Activated CD4-positive, alpha-beta T cell treated with anti-CD3 and anti-CD28 coated beads for 36 hours (primary cell): ENCODE results near the gene TCF12. TPM values are rescaled to one million over a fixed set of nuclear protein-coding genes. Genes with fewer than 3 reads are reported as not detected.

ENCODE experiments used
- ATAC-seq: fragments of 200-7000 bp; cut with Tn5 transposase; one replicate; pipeline ENCODE4 v1.10.0; 2021; ENCODE audit warnings: mild to moderate bottlenecking, moderate library complexity
- CTCF ChIA-PET: fragments of 350-600 bp; sonication (Branson Sonifier 250); formaldehyde crosslinking; loops from one replicate; lab custom pipeline; 2021; ENCODE audit warnings: antibody characterized with exemption; lab: Charles Lee
- POLR2A ChIA-PET: fragments of 350-600 bp; sonication (Branson Sonifier 250); formaldehyde crosslinking; loops from one replicate; lab custom pipeline; 2021; ENCODE audit warnings: antibody characterized with exemption, inconsistent platforms; lab: Charles Lee
- DNase-seq: peaks from one replicate; pipeline ENCODE4 v3.0.0-alpha.2; 2020
- H3K27ac Mint-ChIP-seq: one replicate; pipeline ENCODE4 v1.8.0; 2021; ENCODE audit warnings: mixed read lengths
- H3K27me3 Mint-ChIP-seq: one replicate; pipeline ENCODE4 v1.8.0; 2021; ENCODE audit warnings: mixed read lengths
- H3K36me3 Mint-ChIP-seq: one replicate; pipeline ENCODE4 v1.8.0; 2021; ENCODE audit warnings: low read depth, mixed read lengths
- H3K4me1 Mint-ChIP-seq: one replicate; pipeline ENCODE4 v1.8.0; 2021; ENCODE audit warnings: mixed read lengths
- H3K4me3 Mint-ChIP-seq: one replicate; pipeline ENCODE4 v1.8.0; 2021; ENCODE audit warnings: mild to moderate bottlenecking, moderate library complexity, mixed read lengths
- H3K9me3 Mint-ChIP-seq: one replicate; pipeline ENCODE4 v1.8.0; 2021; ENCODE audit warnings: low read depth, mixed read lengths
- intact Hi-C, 2 experiments: fragments of 100-400 bp; cut with DNase I in 1 of 2; cut with micrococcal nuclease in 1 of 2; formaldehyde crosslinking; loops; one replicate each; pipeline versions ENCODE4 v1.14.2 to v1.15.1; 2022 to 2024; cut with DNase I, micrococcal nuclease
- total RNA-seq, 2 experiments: library from RNA; stranded (reverse); gene quantifications; one replicate each; pipeline ENCODE4 v1.2.3, GENCODE V29; 2021

TCF12 gene
- total RNA-seq, 2 experiments from 2014 or later = 61.1 to 74.9 TPM

GRCh38 chr15:57235186-57235585 lies 316.7 kb downstream of the TCF12 start:
- intact Hi-C loops = no loop called here
- no peak overlapping the region for H3K4me3 Mint-ChIP-seq
- ChIA-PET POLR2A (no interaction called here), CTCF (no interaction called here)
- DNase-seq = no peak
- no peak for ATAC-seq
- H3K9me3 Mint-ChIP-seq = no peaks in the 10 kb centered on the region
- no peak overlapping the region for H3K27ac Mint-ChIP-seq
- H3K36me3 Mint-ChIP-seq = peaks cover 28% of the 10 kb centered on the region
- no peaks in the 10 kb centered on the region for H3K4me1 Mint-ChIP-seq
- H3K27me3 Mint-ChIP-seq = no peaks in the 10 kb centered on the region

- no peak overlapping the region for H3K4me3 Mint-ChIP-seq
- POLR2A ChIA-PET = no interaction called here
- H3K4me1 Mint-ChIP-seq = no peaks in the 10 kb centered on the region
- no peaks in the 10 kb centered on the region for H3K27me3 Mint-ChIP-seq
- ATAC-seq (no peak), DNase-seq (no peak)
- intact Hi-C loops = no loop called here
- no peaks in the 10 kb centered on the region for H3K9me3 Mint-ChIP-seq
- CTCF ChIA-PET = no interaction called here
- H3K27ac Mint-ChIP-seq = no peak overlapping the region
- H3K36me3 Mint-ChIP-seq = peaks cover 28% of the 10 kb centered on the region
Observed at GRCh38 chr15:57235873-57236272, 317.4 kb downstream of the TCF12 start.

GRCh38 chr15:57236561-57237300 lies 318.3 kb downstream of the TCF12 start:
- ATAC-seq (no peak), DNase-seq (no peak)
- Mint-ChIP-seq H3K27me3 (no peaks in the 10 kb centered on the region), H3K4me1 (no peaks in the 10 kb centered on the region), H3K36me3 (peaks cover 28% of the 10 kb centered on the region), H3K27ac (no peak overlapping the region), H3K4me3 (no peak overlapping the region), H3K9me3 (no peaks in the 10 kb centered on the region)
- ChIA-PET CTCF (no interaction called here), POLR2A (no interaction called here)
- intact Hi-C loops = no loop called here

- Mint-ChIP-seq H3K36me3 (peaks cover 32% of the 10 kb centered on the region), H3K27ac (no peak overlapping the region), H3K9me3 (no peaks in the 10 kb centered on the region), H3K4me1 (no peaks in the 10 kb centered on the region), H3K4me3 (no peak overlapping the region), H3K27me3 (no peaks in the 10 kb centered on the region)
- POLR2A ChIA-PET = no interaction called here
- intact Hi-C loops = no loop called here
- DNase-seq (no peak), ATAC-seq (no peak)
- CTCF ChIA-PET = interaction anchor here (1.1 kb wide), 1 partner anchor 11 kb away, joined by 4 read pairs; no protein-coding TSS in a partner anchor
Observed at GRCh38 chr15:57237301-57237642, 318.8 kb downstream of the TCF12 start.

GRCh38 chr15:57237676-57238075 lies 319.2 kb downstream of the TCF12 start:
- intact Hi-C loops = no loop called here
- H3K36me3 Mint-ChIP-seq = peaks cover 30% of the 10 kb centered on the region
- H3K4me3 Mint-ChIP-seq = no peak overlapping the region
- no peaks in the 10 kb centered on the region for H3K4me1 Mint-ChIP-seq
- no peak overlapping the region for H3K27ac Mint-ChIP-seq
- no peaks in the 10 kb centered on the region for H3K9me3 Mint-ChIP-seq
- DNase-seq (no peak), ATAC-seq (no peak)
- no peaks in the 10 kb centered on the region for H3K27me3 Mint-ChIP-seq
- POLR2A ChIA-PET = no interaction called here
- CTCF ChIA-PET = interaction anchor here (1.0 to 1.1 kb wide), 2 partner anchors 10 to 80 kb away, joined by 4 read pairs; no protein-coding TSS in a partner anchor

- Mint-ChIP-seq H3K36me3 (peaks cover 27% of the 10 kb centered on the region), H3K4me1 (no peaks in the 10 kb centered on the region), H3K27ac (no peak overlapping the region), H3K27me3 (no peaks in the 10 kb centered on the region), H3K9me3 (no peaks in the 10 kb centered on the region), H3K4me3 (no peak overlapping the region)
- ChIA-PET POLR2A (interaction anchor here (0.6 kb wide), 1 partner anchor 11 kb away, joined by 3 read pairs; no protein-coding TSS in a partner anchor), CTCF (interaction anchor here (0.8 kb wide), 1 partner anchor 548 kb away, joined by 3 read pairs; no protein-coding TSS in a partner anchor)
- ATAC-seq (no peak), DNase-seq (no peak)
- intact Hi-C loops = no loop called here
Observed at GRCh38 chr15:57245130-57245529, 326.7 kb downstream of the TCF12 start.

- Mint-ChIP-seq H3K27ac (no peak overlapping the region), H3K27me3 (no peaks in the 10 kb centered on the region), H3K4me3 (no peak overlapping the region), H3K4me1 (no peaks in the 10 kb centered on the region), H3K36me3 (peaks cover 27% of the 10 kb centered on the region), H3K9me3 (no peaks in the 10 kb centered on the region)
- CTCF ChIA-PET = no interaction called here
- intact Hi-C loops = no loop called here
- POLR2A ChIA-PET = no interaction called here
- ATAC-seq (no peak), DNase-seq (no peak)
Observed at GRCh38 chr15:57245714-57246113, 327.3 kb downstream of the TCF12 start.

- POLR2A ChIA-PET = no interaction called here
- no peaks in the 10 kb centered on the region for H3K9me3 Mint-ChIP-seq
- intact Hi-C loops = no loop called here
- DNase-seq (no peak), ATAC-seq (no peak)
- H3K27me3 Mint-ChIP-seq = no peaks in the 10 kb centered on the region
- no peak overlapping the region for H3K27ac Mint-ChIP-seq
- H3K4me3 Mint-ChIP-seq = no peak overlapping the region
- peaks cover 30% of the 10 kb centered on the region for H3K36me3 Mint-ChIP-seq
- CTCF ChIA-PET = interaction anchor here (0.6 kb wide), 1 partner anchor 10 kb away, joined by 4 read pairs; no protein-coding TSS in a partner anchor
- H3K4me1 Mint-ChIP-seq = no peaks in the 10 kb centered on the region
Observed at GRCh38 chr15:57248074-57248473, 329.6 kb downstream of the TCF12 start.

- ChIA-PET POLR2A (no interaction called here), CTCF (no interaction called here)
- Mint-ChIP-seq H3K27ac (no peak overlapping the region), H3K9me3 (no peaks in the 10 kb centered on the region), H3K36me3 (peaks cover 21% of the 10 kb centered on the region), H3K4me3 (no peak overlapping the region), H3K4me1 (no peaks in the 10 kb centered on the region), H3K27me3 (no peaks in the 10 kb centered on the region)
- no peak for ATAC-seq
- intact Hi-C loops = no loop called here
- DNase-seq = no peak
Observed at GRCh38 chr15:57251308-57251707, 332.9 kb downstream of the TCF12 start.

- no peak overlapping the region for H3K27ac Mint-ChIP-seq
- ATAC-seq = no peak
- ChIA-PET POLR2A (no interaction called here), CTCF (no interaction called here)
- intact Hi-C loops = no loop called here
- DNase-seq = no peak
- H3K4me3 Mint-ChIP-seq = no peak overlapping the region
- H3K4me1 Mint-ChIP-seq = no peaks in the 10 kb centered on the region
- H3K9me3 Mint-ChIP-seq = no peaks in the 10 kb centered on the region
- no peaks in the 10 kb centered on the region for H3K27me3 Mint-ChIP-seq
- H3K36me3 Mint-ChIP-seq = peaks cover 18% of the 10 kb centered on the region
Observed at GRCh38 chr15:57251941-57252340, 333.5 kb downstream of the TCF12 start.

GRCh38 chr15:57253082-57253481 lies 334.6 kb downstream of the TCF12 start:
- CTCF ChIA-PET = interaction anchor here (0.6 to 1.6 kb wide), 3 partner anchors 10 to 130 kb away, joined by 3 to 5 read pairs (median 3); no protein-coding TSS in a partner anchor

GRCh38 chr15:57253500-57253899 lies 335.1 kb downstream of the TCF12 start:
- ChIA-PET CTCF (interaction anchor here (0.6 to 1.6 kb wide), 2 partner anchors 9 to 130 kb away, joined by 3 to 5 read pairs; no protein-coding TSS in a partner anchor), POLR2A (no interaction called here)
- no peak for ATAC-seq
- Mint-ChIP-seq H3K27me3 (no peaks in the 10 kb centered on the region), H3K36me3 (peaks cover 13% of the 10 kb centered on the region), H3K4me3 (no peak overlapping the region), H3K4me1 (no peaks in the 10 kb centered on the region), H3K9me3 (no peaks in the 10 kb centered on the region), H3K27ac (no peak overlapping the region)
- DNase-seq = no peak
- intact Hi-C loops = no loop called here

More at GRCh38 chr15:57253082-57253481, 334.6 kb downstream of the TCF12 start:
- Mint-ChIP-seq H3K4me1 (no peaks in the 10 kb centered on the region), H3K4me3 (no peak overlapping the region), H3K9me3 (no peaks in the 10 kb centered on the region), H3K27me3 (no peaks in the 10 kb centered on the region), H3K27ac (no peak overlapping the region), H3K36me3 (peaks cover 13% of the 10 kb centered on the region)
- POLR2A ChIA-PET = no interaction called here
- intact Hi-C loops = no loop called here
- no peak for DNase-seq
- no peak for ATAC-seq
